ENCODE data around the gene GABRD. TPM values are rescaled to one million over a fixed set of nuclear protein-coding genes. Genes with fewer than 3 reads are reported as not detected.

GABRD gene
- total RNA-seq, 1 donor from 2014 or later = not detected

DNA sequence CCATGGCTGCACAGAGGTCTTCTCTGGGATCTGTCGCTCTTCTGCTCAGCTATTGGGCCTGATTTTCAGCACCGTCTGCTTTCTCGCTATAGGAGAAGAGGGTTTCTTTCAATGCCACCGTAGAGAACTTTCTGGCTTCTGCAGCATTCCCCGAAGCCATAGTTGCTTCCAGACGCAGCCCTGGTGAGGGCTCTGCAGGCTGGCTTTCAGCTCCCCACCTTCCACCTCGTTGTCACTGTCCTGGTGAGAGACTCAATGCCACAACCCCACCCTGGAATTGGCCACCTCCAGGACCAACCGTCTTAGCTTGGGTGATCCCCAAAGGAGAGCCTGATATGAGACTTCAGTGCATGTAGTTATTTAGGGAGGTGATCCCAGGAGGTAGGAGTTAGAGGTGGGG lies 19.1 kb downstream of the GABRD start:
- FAIRE-seq (no peak), DNase-seq (ENCODE audit: low read depth) (no peak)
- no peaks in the 10 kb centered on the region for H3K79me2 ChIP-seq (ENCODE audit: insufficient read depth, low read length)
- H3K36me3 Mint-ChIP-seq (ENCODE audit: low read depth, unreplicated experiment) = peaks cover 3% of the 10 kb centered on the region
- H3K4me3 Mint-ChIP-seq (ENCODE audit: unreplicated experiment) = no peak overlapping the region
- no peaks in the 10 kb centered on the region for H3K4me1 Mint-ChIP-seq (ENCODE audit: low read depth, unreplicated experiment)
- no peak for TF ChIP-seq EZH2 (IDR thresholded peaks at IDR 0.05; ENCODE audit: insufficient read depth, low read length)
- TF ChIP-seq CTCF (IDR thresholded peaks at IDR 0.05; ENCODE audit: insufficient read depth, low read depth, low read length) = no peak
- no peaks in the 10 kb centered on the region for H3K9me3 ChIP-seq (ENCODE audit: insufficient read depth, low read depth, low read length)
- peaks cover 14% of the 10 kb centered on the region for H3K27me3 ChIP-seq (ENCODE audit: insufficient read depth, low read length)
- H3K4me1 ChIP-seq (ENCODE audit: insufficient read depth, low read length) = no peaks in the 10 kb centered on the region
- H2AFZ ChIP-seq (ENCODE audit: low read depth, low read length) = no peak overlapping the region
- H3K27ac Mint-ChIP-seq (ENCODE audit: unreplicated experiment) = no peak overlapping the region
- H3K9ac ChIP-seq (ENCODE audit: low read length) = no peak overlapping the region
- H3K4me3 ChIP-seq (ENCODE audit: insufficient read depth, low read depth, low read length) = no peak overlapping the region
- H3K36me3 ChIP-seq (ENCODE audit: insufficient read depth, low read length) = no peaks in the 10 kb centered on the region
- no peaks in the 10 kb centered on the region for H3K9me3 Mint-ChIP-seq (ENCODE audit: unreplicated experiment)
- H3K4me2 ChIP-seq (ENCODE audit: low read length) = no peak overlapping the region
- no peaks in the 10 kb centered on the region for H4K20me1 ChIP-seq (ENCODE audit: insufficient read depth, low read length)
- no peak overlapping the region for H3K27ac ChIP-seq (ENCODE audit: low read depth, low read length)
- peaks cover 41% of the 10 kb centered on the region for H3K27me3 Mint-ChIP-seq (ENCODE audit: low read depth, unreplicated experiment)

DNA sequence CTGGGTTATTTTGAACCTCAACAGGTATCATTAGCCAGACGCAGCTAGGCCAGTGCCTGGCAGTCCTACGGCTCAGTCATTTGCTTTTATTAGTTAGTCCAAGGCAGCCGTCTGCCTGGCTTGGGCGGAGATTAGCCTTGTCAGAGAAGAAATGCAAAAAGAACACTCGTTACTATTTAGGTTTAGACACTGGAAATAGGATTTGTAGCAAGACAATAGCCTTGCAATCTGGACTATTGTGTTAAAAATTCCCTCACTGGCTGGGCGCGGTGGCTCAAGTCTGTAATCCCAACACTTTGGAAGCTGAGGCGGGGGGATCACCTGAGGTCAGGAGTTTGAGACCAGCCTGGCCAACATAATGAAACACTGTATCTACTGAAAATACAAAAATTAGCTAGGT lies 20.1 kb downstream of the GABRD start:
- H3K36me3 Mint-ChIP-seq (ENCODE audit: low read depth, unreplicated experiment) = peaks cover 3% of the 10 kb centered on the region
- H3K79me2 ChIP-seq (ENCODE audit: insufficient read depth, low read length) = no peaks in the 10 kb centered on the region
- DNase-seq (ENCODE audit: low read depth) (no peak), FAIRE-seq (no peak)
- H3K27ac ChIP-seq (ENCODE audit: low read depth, low read length) = no peak overlapping the region
- no peak overlapping the region for H3K4me3 Mint-ChIP-seq (ENCODE audit: unreplicated experiment)
- no peak for TF ChIP-seq EZH2 (IDR thresholded peaks at IDR 0.05; ENCODE audit: insufficient read depth, low read length)
- no peak for TF ChIP-seq CTCF (IDR thresholded peaks at IDR 0.05; ENCODE audit: insufficient read depth, low read depth, low read length)
- no peak overlapping the region for H2AFZ ChIP-seq (ENCODE audit: low read depth, low read length)
- H3K9ac ChIP-seq (ENCODE audit: low read length) = no peak overlapping the region
- no peaks in the 10 kb centered on the region for H3K9me3 Mint-ChIP-seq (ENCODE audit: unreplicated experiment)
- no peaks in the 10 kb centered on the region for H3K36me3 ChIP-seq (ENCODE audit: insufficient read depth, low read length)
- no peaks in the 10 kb centered on the region for H3K4me1 Mint-ChIP-seq (ENCODE audit: low read depth, unreplicated experiment)
- no peak overlapping the region for H3K4me2 ChIP-seq (ENCODE audit: low read length)
- no peak overlapping the region for H3K4me3 ChIP-seq (ENCODE audit: insufficient read depth, low read depth, low read length)
- no peaks in the 10 kb centered on the region for H4K20me1 ChIP-seq (ENCODE audit: insufficient read depth, low read length)
- no peaks in the 10 kb centered on the region for H3K9me3 ChIP-seq (ENCODE audit: insufficient read depth, low read depth, low read length)
- H3K27me3 ChIP-seq (ENCODE audit: insufficient read depth, low read length) = peaks cover 17% of the 10 kb centered on the region
- no peaks in the 10 kb centered on the region for H3K4me1 ChIP-seq (ENCODE audit: insufficient read depth, low read length)
- no peak overlapping the region for H3K27ac Mint-ChIP-seq (ENCODE audit: unreplicated experiment)
- H3K27me3 Mint-ChIP-seq (ENCODE audit: low read depth, unreplicated experiment) = peaks cover 40% of the 10 kb centered on the region

DNA sequence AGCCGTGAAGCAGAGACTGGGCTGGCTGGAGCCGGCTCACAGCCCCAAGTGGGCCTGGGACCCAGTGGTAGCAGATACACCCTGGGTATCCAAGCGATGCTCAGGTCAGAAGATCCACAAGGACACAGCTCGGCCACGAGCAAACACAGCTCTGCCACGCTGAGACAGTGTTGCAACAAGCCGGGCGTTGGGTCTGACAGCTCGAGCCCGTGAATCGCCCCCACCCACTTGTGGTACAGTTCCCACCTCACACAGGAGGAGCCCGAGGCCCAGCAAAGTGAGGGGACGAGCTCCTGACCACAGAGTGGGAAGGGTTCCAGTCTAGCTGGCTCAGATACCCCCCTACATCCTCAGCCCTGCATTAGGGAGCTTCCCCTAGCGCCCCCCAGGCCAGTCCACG lies 22.2 kb downstream of the GABRD start:
- no peaks in the 10 kb centered on the region for H3K9me3 ChIP-seq (ENCODE audit: insufficient read depth, low read depth, low read length)
- no peak overlapping the region for H3K27ac ChIP-seq (ENCODE audit: low read depth, low read length)
- Mint-ChIP-seq H3K4me1 (ENCODE audit: low read depth, unreplicated experiment) (no peaks in the 10 kb centered on the region), H3K9me3 (ENCODE audit: unreplicated experiment) (peaks cover 1% of the 10 kb centered on the region), H3K27me3 (ENCODE audit: low read depth, unreplicated experiment) (peaks cover 39% of the 10 kb centered on the region), H3K27ac (ENCODE audit: unreplicated experiment) (no peak overlapping the region), H3K4me3 (ENCODE audit: unreplicated experiment) (no peak overlapping the region), H3K36me3 (ENCODE audit: low read depth, unreplicated experiment) (peaks cover 3% of the 10 kb centered on the region)
- H3K79me2 ChIP-seq (ENCODE audit: insufficient read depth, low read length) = no peaks in the 10 kb centered on the region
- H3K36me3 ChIP-seq (ENCODE audit: insufficient read depth, low read length) = no peaks in the 10 kb centered on the region
- no peaks in the 10 kb centered on the region for H4K20me1 ChIP-seq (ENCODE audit: insufficient read depth, low read length)
- no peak for TF ChIP-seq EZH2 (IDR thresholded peaks at IDR 0.05; ENCODE audit: insufficient read depth, low read length)
- no peak for TF ChIP-seq CTCF (IDR thresholded peaks at IDR 0.05; ENCODE audit: insufficient read depth, low read depth, low read length)
- no peaks in the 10 kb centered on the region for H3K4me1 ChIP-seq (ENCODE audit: insufficient read depth, low read length)
- no peak overlapping the region for H3K9ac ChIP-seq (ENCODE audit: low read length)
- no peak for FAIRE-seq
- H2AFZ ChIP-seq (ENCODE audit: low read depth, low read length) = no peak overlapping the region
- H3K4me2 ChIP-seq (ENCODE audit: low read length) = no peak overlapping the region
- DNase-seq (ENCODE audit: low read depth) = no peak
- peaks cover 17% of the 10 kb centered on the region for H3K27me3 ChIP-seq (ENCODE audit: insufficient read depth, low read length)
- H3K4me3 ChIP-seq (ENCODE audit: insufficient read depth, low read depth, low read length) = no peak overlapping the region
